GM18520 (cell line): Measurements from ENCODE around the gene CSF2RB.

Source experiments
- ATAC-seq: cut with Tn5 transposase; IDR thresholded peaks from one replicate; pipeline ENCODE4 v1.9.1; 2021; ENCODE audit not compliant: unreplicated experiment

Gene CSF2RB

GRCh38 chr22:36918586-36919284 lies 5.3 kb downstream of the CSF2RB start:
- no peak for ATAC-seq

GRCh38 chr22:36921309-36922104 lies 8.1 kb downstream of the CSF2RB start:
- no peak for ATAC-seq

- no peak for ATAC-seq
Measured at GRCh38 chr22:36922105-36922608, 8.7 kb downstream of the CSF2RB start.

- ATAC-seq = no peak
Measured at GRCh38 chr22:36922711-36923110, 9.3 kb downstream of the CSF2RB start.

GRCh38 chr22:36923131-36923788 lies 9.8 kb downstream of the CSF2RB start:
- ATAC-seq = no peak

GRCh38 chr22:36924151-36924698 lies 10.8 kb downstream of the CSF2RB start:
- ATAC-seq = no peak

GRCh38 chr22:36925388-36926290 lies 12.2 kb downstream of the CSF2RB start:
- no peak for ATAC-seq

- ATAC-seq = no peak
Measured at GRCh38 chr22:36926309-36926708, 12.9 kb downstream of the CSF2RB start.

- ATAC-seq = no peak
Measured at GRCh38 chr22:36926721-36927435, 13.4 kb downstream of the CSF2RB start.

- no peak for ATAC-seq
Measured at GRCh38 chr22:36927671-36928070, 14.2 kb downstream of the CSF2RB start.

GRCh38 chr22:36928196-36928595 lies 14.8 kb downstream of the CSF2RB start:
- no peak for ATAC-seq

GRCh38 chr22:36928786-36929535 lies 15.5 kb downstream of the CSF2RB start:
- no peak for ATAC-seq

GRCh38 chr22:36929621-36930020 lies 16.2 kb downstream of the CSF2RB start:
- ATAC-seq = no peak

- no peak for ATAC-seq
Measured at GRCh38 chr22:36930041-36930935, 16.9 kb downstream of the CSF2RB start.

- no peak for ATAC-seq
Measured at GRCh38 chr22:36931446-36931845, 18.0 kb downstream of the CSF2RB start.

- ATAC-seq = no peak
Measured at GRCh38 chr22:36933629-36934417, 20.4 kb downstream of the CSF2RB start.
